GM20000 (cell line): ENCODE data around the gene TMEM25.

Experiments used
- DNase-seq: peaks from one replicate; pipeline ENCODE4 v3.0.0; 2012; ENCODE audit warnings: low spot score
- TF ChIP-seq, protein P1 (sequence below): IDR thresholded peaks from 2 replicates; pipeline ENCODE4 v1.5.1; 2012; ENCODE audit warnings: mild to moderate bottlenecking, control low read depth; ENCODE audit errors: extremely low read depth, missing control alignments

The TMEM25 gene

GRCh38 chr11:118503216-118503615 is 27.8 kb upstream of the TMEM25 start:
- TF ChIP-seq, protein P1, sequence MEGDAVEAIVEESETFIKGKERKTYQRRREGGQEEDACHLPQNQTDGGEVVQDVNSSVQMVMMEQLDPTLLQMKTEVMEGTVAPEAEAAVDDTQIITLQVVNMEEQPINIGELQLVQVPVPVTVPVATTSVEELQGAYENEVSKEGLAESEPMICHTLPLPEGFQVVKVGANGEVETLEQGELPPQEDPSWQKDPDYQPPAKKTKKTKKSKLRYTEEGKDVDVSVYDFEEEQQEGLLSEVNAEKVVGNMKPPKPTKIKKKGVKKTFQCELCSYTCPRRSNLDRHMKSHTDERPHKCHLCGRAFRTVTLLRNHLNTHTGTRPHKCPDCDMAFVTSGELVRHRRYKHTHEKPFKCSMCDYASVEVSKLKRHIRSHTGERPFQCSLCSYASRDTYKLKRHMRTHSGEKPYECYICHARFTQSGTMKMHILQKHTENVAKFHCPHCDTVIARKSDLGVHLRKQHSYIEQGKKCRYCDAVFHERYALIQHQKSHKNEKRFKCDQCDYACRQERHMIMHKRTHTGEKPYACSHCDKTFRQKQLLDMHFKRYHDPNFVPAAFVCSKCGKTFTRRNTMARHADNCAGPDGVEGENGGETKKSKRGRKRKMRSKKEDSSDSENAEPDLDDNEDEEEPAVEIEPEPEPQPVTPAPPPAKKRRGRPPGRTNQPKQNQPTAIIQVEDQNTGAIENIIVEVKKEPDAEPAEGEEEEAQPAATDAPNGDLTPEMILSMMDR, result no peak
- no peak for DNase-seq

GRCh38 chr11:118511601-118512000 is 19.4 kb upstream of the TMEM25 start:
- DNase-seq, result no peak
- TF ChIP-seq, protein P1, result no peak

GRCh38 chr11:118514103-118514502 is 16.9 kb upstream of the TMEM25 start:
- no peak for DNase-seq
- TF ChIP-seq, protein P1, result no peak

DNA sequence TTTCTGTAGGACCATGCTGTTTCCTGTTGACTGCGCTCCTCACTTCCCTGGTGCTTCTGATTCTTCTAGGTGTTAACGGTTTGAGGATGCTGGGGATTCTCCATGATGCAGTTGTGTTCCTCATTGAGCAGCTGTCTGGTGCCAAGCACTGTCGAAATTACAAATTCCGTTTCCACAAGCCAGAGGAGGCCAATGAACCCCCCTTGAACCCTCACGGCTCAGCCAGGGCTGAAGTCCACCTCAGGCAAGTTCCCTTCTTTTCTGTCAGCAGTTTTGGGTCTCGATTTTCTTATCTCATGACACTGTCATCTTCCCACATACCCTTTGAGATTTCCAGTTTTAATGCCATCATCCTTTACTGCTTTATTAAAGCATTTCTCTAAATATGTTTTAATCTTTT is 11.4 kb upstream of the TMEM25 start:
- no peak for DNase-seq
- TF ChIP-seq, protein P1, result no peak

DNA sequence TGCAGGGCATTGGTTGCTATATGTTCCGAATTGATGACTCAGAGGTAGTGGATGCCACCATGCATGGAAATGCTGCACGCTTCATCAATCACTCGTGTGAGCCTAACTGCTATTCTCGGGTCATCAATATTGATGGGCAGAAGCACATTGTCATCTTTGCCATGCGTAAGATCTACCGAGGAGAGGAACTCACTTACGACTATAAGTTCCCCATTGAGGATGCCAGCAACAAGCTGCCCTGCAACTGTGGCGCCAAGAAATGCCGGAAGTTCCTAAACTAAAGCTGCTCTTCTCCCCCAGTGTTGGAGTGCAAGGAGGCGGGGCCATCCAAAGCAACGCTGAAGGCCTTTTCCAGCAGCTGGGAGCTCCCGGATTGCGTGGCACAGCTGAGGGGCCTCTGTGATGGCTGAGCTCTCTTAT is 9.1 kb upstream of the TMEM25 start:
- TF ChIP-seq, protein P1, result no peak
- no peak for DNase-seq

- DNase-seq, result no peak
- TF ChIP-seq, protein P1, result peak; percentile 11
Measured at GRCh38 chr11:118522571-118523072, 8.4 kb upstream of the TMEM25 start.

- TF ChIP-seq, protein P1, result no peak
- no peak for DNase-seq
Measured at GRCh38 chr11:118524356-118524755, 6.6 kb upstream of the TMEM25 start.
